GM21526 (cell line): Measurements from ENCODE around the gene RUNX2.

ENCODE experiments used
- ATAC-seq: cut with Tn5 transposase; IDR thresholded peaks from one replicate; pipeline ENCODE4 v1.9.1; 2021; ENCODE audit warnings: moderate library complexity; ENCODE audit not compliant: unreplicated experiment, low FRiP score

Gene RUNX2

GRCh38 chr6:45430590-45431202, 102.6 kb downstream of the RUNX2 start:
- ATAC-seq: no peak

- ATAC-seq: no peak
Measured at GRCh38 chr6:45431317-45432065, 103.4 kb downstream of the RUNX2 start.

- ATAC-seq: no peak
Measured at GRCh38 chr6:45432977-45433376, 104.8 kb downstream of the RUNX2 start.

- ATAC-seq: no peak
Measured at GRCh38 chr6:45433533-45434380, 105.6 kb downstream of the RUNX2 start.

- ATAC-seq: no peak
Measured at GRCh38 chr6:45434381-45434700, 106.2 kb downstream of the RUNX2 start.

- ATAC-seq: peak; percentile 55
Measured at GRCh38 chr6:45436544-45437438, 108.7 kb downstream of the RUNX2 start.

GRCh38 chr6:45437439-45437815, 109.3 kb downstream of the RUNX2 start:
- no peak for ATAC-seq

- ATAC-seq: no peak
Measured at GRCh38 chr6:45438151-45438550, 110.0 kb downstream of the RUNX2 start.

- ATAC-seq: no peak
Measured at GRCh38 chr6:45438849-45439406, 110.8 kb downstream of the RUNX2 start.

GRCh38 chr6:45439459-45439858, 111.3 kb downstream of the RUNX2 start:
- ATAC-seq: no peak

- ATAC-seq: no peak
Measured at GRCh38 chr6:45439861-45440388, 111.8 kb downstream of the RUNX2 start.

- no peak for ATAC-seq
Measured at GRCh38 chr6:45441851-45442453, 113.8 kb downstream of the RUNX2 start.

- no peak for ATAC-seq
Measured at GRCh38 chr6:45442716-45443115, 114.6 kb downstream of the RUNX2 start.

- ATAC-seq: no peak
Measured at GRCh38 chr6:45445364-45445748, 117.2 kb downstream of the RUNX2 start.

- ATAC-seq: no peak
Measured at GRCh38 chr6:45445749-45446549, 117.8 kb downstream of the RUNX2 start.

- no peak for ATAC-seq
Measured at GRCh38 chr6:45447005-45447404, 118.9 kb downstream of the RUNX2 start.

- ATAC-seq: no peak
Measured at GRCh38 chr6:45447716-45448115, 119.6 kb downstream of the RUNX2 start.

GRCh38 chr6:45448417-45449389, 120.6 kb downstream of the RUNX2 start:
- ATAC-seq: no peak
